Muscle of arm (tissue), 12 donors: ENCODE measurements around the gene PHF3. TPM values are rescaled to one million over a fixed set of nuclear protein-coding genes. Genes with fewer than 3 reads are reported as not detected.
"Not testable (repeated sequence)": the region's sequence is repeated elsewhere in the genome, so short reads cannot be mapped to it uniquely, and the experiment has no call there.

Experiments
- DNase-seq: peaks from one replicate; pipeline ENCODE4 v3.0.0-alpha.2; 2013
- polyA plus RNA-seq, 12 donors: library from polyadenylated mRNA; unstranded; fragments of 120-200 nt; gene quantifications; one replicate each; pipeline ENCODE4 v1.2.1, GENCODE V29; 2013; ENCODE audit not compliant: insufficient read length in 12 of 12

The PHF3 gene
- polyA plus RNA-seq, 12 donors = 34.1 to 51.6 (median 36.9) TPM; not detected in 1

- no peak for DNase-seq
Measured at GRCh38 chr6:63690221-63690620, 54.6 kb downstream of the PHF3 start.

GRCh38 chr6:63705707-63706106 is 70.1 kb downstream of the PHF3 start:
- no peak for DNase-seq

- no peak for DNase-seq
Measured at GRCh38 chr6:63706630-63707029, 71.0 kb downstream of the PHF3 start.

DNA sequence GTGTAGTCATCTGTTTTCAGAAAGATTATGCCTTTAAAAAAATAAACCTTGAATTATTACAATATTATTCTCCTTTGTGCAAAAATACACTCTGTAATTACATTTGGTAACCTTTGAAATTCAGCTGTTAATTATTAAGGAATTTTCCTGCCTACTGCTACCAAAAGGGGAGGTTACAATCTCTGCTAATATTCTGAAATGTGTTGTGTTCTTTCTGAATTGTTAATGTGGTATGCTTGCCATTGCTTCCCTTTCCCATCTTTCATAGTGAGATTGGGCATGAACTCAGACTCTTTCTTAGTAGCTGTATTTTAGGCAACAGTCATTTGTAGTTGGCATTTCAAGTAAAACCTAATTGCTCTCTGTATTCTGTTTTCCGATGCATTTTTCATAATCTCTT is 73.0 kb downstream of the PHF3 start:
- no peak for DNase-seq

GRCh38 chr6:63709148-63709547 is 73.5 kb downstream of the PHF3 start:
- no peak for DNase-seq

DNA sequence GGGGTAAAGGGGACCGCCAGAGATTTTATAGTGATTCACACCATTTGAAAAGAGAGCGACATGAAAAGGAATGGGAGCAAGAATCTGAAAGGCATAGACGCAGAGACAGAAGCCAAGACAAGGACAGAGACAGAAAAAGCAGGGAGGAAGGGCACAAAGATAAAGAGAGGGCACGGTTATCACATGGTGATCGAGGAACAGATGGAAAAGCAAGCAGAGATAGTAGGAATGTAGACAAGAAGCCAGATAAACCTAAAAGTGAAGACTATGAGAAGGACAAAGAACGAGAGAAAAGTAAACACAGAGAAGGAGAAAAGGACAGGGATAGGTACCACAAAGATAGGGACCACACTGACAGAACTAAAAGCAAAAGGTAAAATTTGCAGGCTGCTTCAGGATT is 77.7 kb downstream of the PHF3 start:
- DNase-seq = no peak

DNA sequence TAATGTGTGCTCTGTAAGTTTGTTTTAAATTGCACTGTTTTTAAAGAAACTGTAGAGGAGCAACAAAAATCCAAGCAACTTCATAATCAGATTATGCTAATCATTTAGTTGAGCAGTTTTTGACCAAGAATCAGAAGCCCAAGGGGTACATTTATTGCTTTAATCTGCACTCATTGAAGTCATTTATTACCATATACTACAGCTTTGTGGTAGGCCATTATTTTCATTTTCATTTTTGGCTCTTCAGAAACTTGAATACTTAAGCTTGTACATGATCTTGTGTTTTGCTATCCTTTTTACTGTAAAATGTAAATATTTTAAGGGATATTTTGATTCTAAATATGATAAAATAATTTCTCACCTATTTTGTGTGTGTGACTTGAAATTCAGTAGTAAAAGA is 78.5 kb downstream of the PHF3 start:
- no peak for DNase-seq

- no peak for DNase-seq
Measured at GRCh38 chr6:63716169-63716568, 80.6 kb downstream of the PHF3 start.

DNA sequence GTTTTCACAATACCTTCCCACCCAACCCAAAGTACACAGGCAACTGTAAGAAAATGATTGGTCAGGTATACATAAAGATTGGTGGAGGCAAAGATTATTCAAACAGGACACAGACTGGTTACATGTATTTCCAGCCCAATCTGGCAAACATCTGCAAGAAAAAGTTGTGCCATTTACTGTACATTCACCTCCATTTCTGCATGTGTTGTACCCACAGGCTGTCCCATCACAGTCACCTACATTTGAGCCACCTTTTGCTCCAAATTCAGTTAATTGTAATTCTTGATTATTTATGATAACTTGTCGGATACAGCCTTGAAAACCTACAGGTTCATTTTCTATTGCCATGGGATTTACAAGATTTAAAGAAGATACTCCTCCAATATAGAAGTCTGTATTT is 85.6 kb downstream of the PHF3 start:
- no peak for DNase-seq

DNA sequence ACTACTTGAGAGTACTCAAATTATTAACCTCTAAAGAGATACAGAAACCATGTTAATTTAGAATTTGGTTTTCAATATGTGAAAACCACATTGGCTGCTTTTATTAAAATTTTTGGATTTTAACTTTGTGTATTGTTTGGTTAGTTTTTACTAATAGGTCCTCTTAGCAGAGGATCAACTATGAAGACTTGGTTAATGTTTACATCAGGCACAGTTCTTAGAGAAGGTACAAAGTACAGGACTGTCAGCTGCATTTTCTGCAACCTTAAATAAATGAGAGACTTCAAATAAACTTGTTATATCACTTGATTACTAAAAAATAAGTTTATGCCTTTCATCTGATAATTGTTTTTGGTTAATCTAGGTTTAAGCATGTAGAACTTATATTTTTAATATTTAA is 89.1 kb downstream of the PHF3 start:
- no peak for DNase-seq

- DNase-seq = no peak
Measured at GRCh38 chr6:63730311-63730710, 94.7 kb downstream of the PHF3 start.

DNA sequence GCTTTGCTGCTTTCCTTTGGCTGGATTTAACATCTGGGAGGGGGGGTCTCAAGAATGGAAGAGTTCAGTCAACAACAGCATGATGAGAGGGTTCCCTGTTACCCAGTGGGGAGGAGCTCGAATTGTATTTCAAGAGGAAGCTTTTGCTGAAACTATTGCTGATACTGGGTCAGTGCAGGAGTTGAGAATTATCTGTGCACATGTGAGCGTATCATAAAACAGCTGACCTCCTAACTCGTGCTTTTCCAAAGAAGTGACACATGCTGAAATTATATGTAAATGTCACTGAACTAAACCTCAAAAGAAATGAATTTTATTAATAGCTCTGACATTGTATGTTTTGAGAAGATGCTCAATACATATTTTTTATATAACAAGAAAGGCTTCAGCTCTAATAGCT is 96.3 kb downstream of the PHF3 start:
- no peak for DNase-seq

- no peak for DNase-seq
Measured at GRCh38 chr6:63732336-63732735, 96.7 kb downstream of the PHF3 start.

GRCh38 chr6:63734923-63735322 is 99.3 kb downstream of the PHF3 start:
- no peak for DNase-seq

- DNase-seq = not testable (repeated sequence)
Measured at GRCh38 chr6:63738190-63738589, 102.6 kb downstream of the PHF3 start.

DNA sequence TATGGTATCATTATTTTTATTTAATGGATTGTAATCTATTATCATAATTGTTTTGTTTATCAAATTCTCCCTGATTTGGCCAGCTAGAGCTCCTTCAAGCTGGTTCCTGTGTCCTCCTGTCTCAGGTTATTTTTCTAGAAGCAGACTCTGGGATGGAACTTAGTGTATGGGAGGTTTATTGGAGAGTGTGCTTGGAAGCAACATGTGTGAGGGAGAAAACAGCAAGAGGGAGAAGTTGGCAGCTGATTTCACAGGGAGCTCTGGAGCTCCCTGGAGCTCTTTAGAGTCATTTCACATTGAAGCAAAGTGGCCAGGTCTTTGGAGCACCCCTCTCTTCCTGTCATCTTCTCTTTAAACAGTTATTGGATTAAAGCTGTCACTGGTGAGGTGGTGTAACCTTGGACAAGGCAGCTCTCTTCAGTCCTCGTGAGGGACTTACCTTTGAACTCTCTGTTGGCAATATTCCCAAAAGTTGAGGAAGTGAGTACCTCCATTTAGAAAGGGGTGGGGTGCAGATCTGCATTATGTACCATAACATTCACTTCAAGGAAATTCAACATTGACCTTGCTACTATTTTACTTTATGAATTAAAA is 103.6 kb downstream of the PHF3 start:
- no peak for DNase-seq

- no peak for DNase-seq
Measured at GRCh38 chr6:63740709-63741108, 105.1 kb downstream of the PHF3 start.

DNA sequence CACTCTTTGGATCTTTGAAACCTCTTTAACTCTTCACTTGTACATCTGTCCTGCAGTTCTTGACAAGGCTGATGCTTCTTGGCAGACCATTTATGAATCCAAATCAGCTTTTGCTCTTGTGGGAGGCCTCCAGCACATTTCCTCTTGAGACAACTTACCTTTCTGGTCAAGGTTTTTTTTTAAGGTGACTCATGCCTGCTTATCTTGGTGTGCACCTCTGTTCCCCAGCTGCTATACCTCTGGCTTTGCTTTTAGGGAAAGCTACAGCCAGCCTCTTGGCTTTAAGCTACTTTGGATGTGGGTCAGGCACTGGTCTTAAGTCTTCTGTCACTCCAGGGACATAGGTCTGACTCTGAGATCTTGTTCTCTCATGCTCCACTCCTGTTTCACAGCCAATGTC is 106.5 kb downstream of the PHF3 start:
- DNase-seq = no peak

GRCh38 chr6:63743691-63744090 is 108.1 kb downstream of the PHF3 start:
- DNase-seq = no peak

DNA sequence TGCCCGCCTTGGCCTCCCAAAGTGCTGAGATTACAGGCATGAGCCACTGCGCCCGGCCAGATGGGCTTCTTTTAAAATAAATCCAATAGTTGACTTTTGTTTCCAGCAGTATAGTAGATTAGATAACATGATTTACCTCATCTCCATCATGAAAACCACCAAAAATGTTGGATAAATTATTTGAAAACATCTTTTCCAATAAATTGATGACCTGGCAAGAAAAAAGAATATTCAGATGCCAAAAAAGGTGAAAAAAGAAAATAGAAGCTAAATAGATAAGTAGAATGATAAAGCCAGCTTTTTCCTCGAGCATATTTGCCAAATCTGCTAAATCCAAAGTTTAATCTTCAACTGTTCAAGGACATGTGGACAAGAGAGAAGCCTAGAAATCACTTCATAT is 109.2 kb downstream of the PHF3 start:
- no peak for DNase-seq

DNA sequence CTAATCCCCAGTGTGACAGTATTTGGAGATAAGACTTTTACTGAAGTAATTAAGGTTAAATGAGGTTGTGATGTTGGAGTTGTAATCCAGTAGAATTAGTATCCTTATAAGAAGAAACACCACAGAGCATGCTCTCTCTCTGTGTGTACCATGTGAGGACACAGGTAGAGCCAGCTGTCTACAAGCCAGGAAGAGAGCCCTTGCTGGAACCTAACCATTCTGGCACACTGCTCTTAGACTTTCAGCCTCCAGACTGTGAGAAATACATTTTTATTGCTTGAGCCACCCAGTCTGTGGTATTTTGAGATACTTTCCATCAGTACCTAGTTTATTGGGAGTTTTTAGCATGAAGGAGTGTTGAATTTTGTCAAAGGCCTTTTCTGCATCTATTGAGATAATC is 110.2 kb downstream of the PHF3 start:
- no peak for DNase-seq

DNA sequence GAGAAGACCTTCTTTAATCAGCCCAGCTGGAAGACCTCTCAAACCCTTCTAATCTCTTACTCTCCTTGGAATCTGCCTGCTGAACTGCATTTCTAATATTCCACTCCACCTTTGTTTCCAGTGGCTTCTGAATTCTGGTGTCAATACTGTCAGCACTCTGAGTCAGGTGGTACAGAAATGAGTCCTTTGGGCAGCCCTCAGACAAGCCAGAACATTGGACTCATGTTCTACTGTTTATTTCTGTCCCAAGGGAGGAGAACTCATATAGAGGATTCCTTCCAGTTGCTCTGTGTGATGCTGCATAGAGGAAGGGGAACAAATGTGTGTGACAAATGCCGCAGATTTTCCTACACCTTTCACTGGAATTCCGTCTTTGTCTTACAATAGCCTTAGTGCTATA is 114.8 kb downstream of the PHF3 start:
- no peak for DNase-seq

GRCh38 chr6:63757275-63757674 is 121.7 kb downstream of the PHF3 start:
- not testable (repeated sequence) for DNase-seq

DNA sequence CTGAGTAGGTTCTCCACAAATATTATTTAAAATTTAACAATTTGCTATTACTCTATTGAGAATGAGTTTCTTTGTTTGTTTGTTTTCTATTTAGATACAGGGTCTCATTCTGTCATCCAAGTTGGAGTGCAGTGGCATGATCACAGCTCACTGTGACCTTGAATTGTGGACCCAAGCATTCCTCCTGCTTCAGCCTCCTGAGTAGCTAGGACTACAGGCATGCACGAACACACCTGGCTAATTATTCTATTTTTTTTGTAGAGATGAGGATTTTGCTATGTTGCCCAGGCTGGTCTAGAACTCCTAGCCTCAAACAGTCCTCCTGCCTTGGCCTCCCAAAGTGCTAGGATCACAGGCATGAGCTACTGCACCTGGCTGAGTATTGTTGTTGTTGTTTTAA is 122.2 kb downstream of the PHF3 start:
- no peak for DNase-seq

GRCh38 chr6:63759605-63760105 is 124.1 kb downstream of the PHF3 start:
- DNase-seq = no peak
